Kidney epithelial cell (primary cell): ENCODE measurements around the gene SRCIN1. TPM values are rescaled to one million over a fixed set of nuclear protein-coding genes. Genes with fewer than 3 reads are reported as not detected.

Experiments used
- DNase-seq: peaks from one replicate; pipeline ENCODE4 v3.0.0-alpha.2; 2010; ENCODE audit warnings: low read depth
- H3K27me3 ChIP-seq: 2 replicates; pipeline ENCODE4 v1.6.0; 2011; ENCODE audit warnings: low read length; ENCODE audit not compliant: control insufficient read depth, insufficient read depth
- H3K36me3 ChIP-seq: 2 replicates; pipeline ENCODE4 v1.5.1; 2011; ENCODE audit warnings: low read length; ENCODE audit not compliant: control insufficient read depth, insufficient read depth
- H3K4me3 ChIP-seq: 2 replicates; pipeline ENCODE4 v1.5.1; 2011; ENCODE audit warnings: low read depth, mild to moderate bottlenecking, control low read depth, low read length
- CTCF ChIP-seq: IDR thresholded peaks from 2 replicates; pipeline ENCODE4 v1.5.1; 2011; ENCODE audit warnings: mild to moderate bottlenecking, moderate library complexity, low read length, control low read depth, inconsistent platforms; ENCODE audit not compliant: insufficient read depth, poor library complexity, severe bottlenecking
- total RNA-seq: library from RNA; depleted of rRNA; stranded (reverse); fragments of >200 nt; gene quantifications from 2 replicates; pipeline ENCODE4 v1.2.3, GENCODE V29; 2015

SRCIN1 gene
- total RNA-seq, 1 donor from 2014 or later = 0.84 TPM

- Histone ChIP-seq H3K36me3 (no peaks in the 10 kb centered on the region), H3K4me3 (no peak overlapping the region), H3K27me3 (peaks cover 63% of the 10 kb centered on the region)
- no peak for TF ChIP-seq CTCF
- DNase-seq = no peak
These were observed 19.0 kb downstream of the SRCIN1 start for GRCh38 chr17:38586788-38587187.

- DNase-seq = no peak
- Histone ChIP-seq H3K36me3 (no peaks in the 10 kb centered on the region), H3K4me3 (no peak overlapping the region), H3K27me3 (peaks cover 63% of the 10 kb centered on the region)
- TF ChIP-seq CTCF = no peak
These were observed 19.7 kb downstream of the SRCIN1 start for GRCh38 chr17:38585918-38586529.

- peaks cover 66% of the 10 kb centered on the region for H3K27me3 ChIP-seq
- H3K36me3 ChIP-seq = no peaks in the 10 kb centered on the region
- DNase-seq = no peak
- no peak overlapping the region for H3K4me3 ChIP-seq
- TF ChIP-seq CTCF = no peak
These were observed 20.5 kb downstream of the SRCIN1 start for GRCh38 chr17:38585056-38585917.

GRCh38 chr17:38584350-38584925, 21.3 kb downstream of the SRCIN1 start:
- DNase-seq = no peak
- peaks cover 71% of the 10 kb centered on the region for H3K27me3 ChIP-seq
- H3K36me3 ChIP-seq = no peaks in the 10 kb centered on the region
- TF ChIP-seq CTCF = peak; percentile 98
- no peak overlapping the region for H3K4me3 ChIP-seq

GRCh38 chr17:38583828-38584349, 21.9 kb downstream of the SRCIN1 start:
- H3K4me3 ChIP-seq = no peak overlapping the region
- H3K27me3 ChIP-seq = peaks cover 72% of the 10 kb centered on the region
- DNase-seq = no peak
- no peak for TF ChIP-seq CTCF
- no peaks in the 10 kb centered on the region for H3K36me3 ChIP-seq
